Measurements from ENCODE around the gene TOM1L2. TPM values are rescaled to one million over a fixed set of nuclear protein-coding genes. Genes with fewer than 3 reads are reported as not detected.

Gene TOM1L2
- total RNA-seq, 1 experiment from 2014 or later: 24.1 TPM

- Histone ChIP-seq H3K9me3 (ENCODE audit: control insufficient read depth in 1 of 2, insufficient read depth in 1 of 2, low read depth in 1 of 2, low read length in 2 of 2) (no peaks in the 10 kb centered on the region), H3K79me2 (ENCODE audit: insufficient read depth, low read length) (no peaks in the 10 kb centered on the region), H2AFZ (ENCODE audit: low read depth, low read length, poor library complexity, severe bottlenecking) (no peak overlapping the region), H3K9me2 (ENCODE audit: insufficient read depth) (no peaks in the 10 kb centered on the region), H3K27ac (ENCODE audit: low read depth, low read length) (peak overlapping the region; percentile 9; the same call in 1 of the 2 replicates), H3K4me3 (replicated peaks in 1 of 2; ENCODE audit: low read depth in 1 of 2, low read length in 2 of 2) (peak overlapping the region; percentile 67 to 68), H4K20me1 (ENCODE audit: insufficient read depth) (no peaks in the 10 kb centered on the region), H3K36me3 (ENCODE audit: control insufficient read depth in 1 of 2, insufficient read depth in 2 of 2, low read length in 2 of 2) (no peaks in the 10 kb centered on the region), H3K27me3 (ENCODE audit: insufficient read depth, low read length) (no peaks in the 10 kb centered on the region), H3K4me1 (ENCODE audit: control insufficient read depth in 1 of 2, insufficient read depth in 2 of 2, low read length in 2 of 2) (peaks cover 11 to 23% of the 10 kb centered on the region in 2 experiments), H3K4me2 (ENCODE audit: low read length) (peak overlapping the region; percentile 84), H3K9ac (ENCODE audit: low read length) (peak overlapping the region; percentile 64)
- no peak for TF ChIP-seq JUND (IDR thresholded peaks at IDR 0.05)
- no peak for TF ChIP-seq SRF (IDR thresholded peaks at IDR 0.05; ENCODE audit: low read depth)
- TF ChIP-seq EZH2phosphoT487 (IDR thresholded peaks at IDR 0.05; ENCODE audit: borderline replicate concordance): no peak
- TF ChIP-seq YY1 (IDR thresholded peaks at IDR 0.05; ENCODE audit: extremely low read depth, insufficient replicate concordance, low read depth, low read length): no peak
- no peak for TF ChIP-seq ATF3 (IDR thresholded peaks at IDR 0.05)
- TF ChIP-seq EGR1 (IDR thresholded peaks at IDR 0.05; ENCODE audit: low read depth): no peak
- TF ChIP-seq ELF1 (IDR thresholded peaks at IDR 0.05; ENCODE audit: borderline replicate concordance, low read depth): no peak
- TF ChIP-seq, protein P1, sequence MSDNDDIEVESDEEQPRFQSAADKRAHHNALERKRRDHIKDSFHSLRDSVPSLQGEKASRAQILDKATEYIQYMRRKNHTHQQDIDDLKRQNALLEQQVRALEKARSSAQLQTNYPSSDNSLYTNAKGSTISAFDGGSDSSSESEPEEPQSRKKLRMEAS (IDR thresholded peaks at IDR 0.05): no peak
- TF ChIP-seq CEBPB (IDR thresholded peaks at IDR 0.05; ENCODE audit: low read depth): no peak
- TF ChIP-seq CBX3 (IDR thresholded peaks at IDR 0.05; ENCODE audit: low read depth): no peak
- no peak for TF ChIP-seq EZH2 (IDR thresholded peaks at IDR 0.05)
- no peak for TF ChIP-seq ZNF274 (IDR thresholded peaks at IDR 0.05; ENCODE audit: low read depth, low read length)
- TF ChIP-seq ZFX (IDR thresholded peaks at IDR 0.05): no peak
- no peak for TF ChIP-seq SIN3A (IDR thresholded peaks at IDR 0.05; ENCODE audit: low read depth)
- TF ChIP-seq CTCF (IDR thresholded peaks at IDR 0.05 in 2 of 3, conservative IDR thresholded peaks at IDR 0.05 in 1 of 3; ENCODE audit: borderline replicate concordance in 1 of 3, insufficient read depth in 1 of 3, low read depth in 2 of 3, low read length in 2 of 3): no peak
- no peak for TF ChIP-seq TCF7L2 (IDR thresholded peaks at IDR 0.05; ENCODE audit: borderline replicate concordance, extremely low read depth, insufficient read depth, insufficient read length)
- TF ChIP-seq POLR2A (IDR thresholded peaks at IDR 0.05; ENCODE audit: borderline replicate concordance, extremely low read depth, insufficient read depth, insufficient read length): no peak
- TF ChIP-seq POLR2AphosphoS5 (IDR thresholded peaks at IDR 0.05; ENCODE audit: low read depth, low read length): no peak
- POLR2A ChIA-PET: interaction anchor here (0.9 to 1.5 kb wide), 6 partner anchors 13 to 137 kb away, joined by 3 to 24 read pairs (median 5); partner anchors contain the start of gene SREBF1
- CTCF ChIA-PET: interaction anchor here (1.2 kb wide), 2 partner anchors 52 to 54 kb away, joined by 3 to 6 read pairs; no protein-coding TSS in a partner anchor
- intact Hi-C loops (cut with micrococcal nuclease): loop anchor here (1.0 to 5.0 kb wide), 3 partner anchors 14 to 81 kb away; no protein-coding TSS in a partner anchor
- ATAC-seq (no peak; the same call in 1 of the 2 replicates), DNase-seq (ENCODE audit: low read depth, low spot score) (no peak)
- BruUV-seq (replicated peaks): TSS peak; percentile 39
- RAD21 ChIA-PET (ENCODE audit: low non-redundant PET in 1 of 2, low total read pairs in 2 of 2, uncharacterized antibody in 2 of 2, unreplicated experiment in 2 of 2): interaction anchor here in 1 of 2 experiments (0.8 kb wide), 1 partner anchor 89 kb away, joined by 3 read pairs; no protein-coding TSS in a partner anchor
Measured at GRCh38 chr17:17972952-17973254, 703 bp upstream of the TOM1L2 start.
